IPS-15b (cell line): ENCODE results near the gene YWHAG.
"Not testable (repeated sequence)": the region's sequence is repeated elsewhere in the genome, so short reads cannot be mapped to it uniquely, and the experiment has no call there.

Source experiments
- H3K27me3 ChIP-seq: one replicate; pipeline ENCODE4 v1.6.1; 2013; ENCODE audit warnings: low read length; ENCODE audit not compliant: control insufficient read depth, insufficient read depth
- H3K36me3 ChIP-seq: one replicate; pipeline ENCODE4 v1.6.1; 2013; ENCODE audit warnings: low read length; ENCODE audit not compliant: control insufficient read depth, insufficient read depth
- H3K4me1 ChIP-seq: one replicate; pipeline ENCODE4 v1.6.1; 2013; ENCODE audit warnings: mild to moderate bottlenecking, low read length; ENCODE audit not compliant: control insufficient read depth, insufficient read depth
- H3K4me3 ChIP-seq: one replicate; pipeline ENCODE4 v1.5.1; 2013; ENCODE audit warnings: low read depth, low read length
- H3K9ac ChIP-seq: one replicate; pipeline ENCODE4 v1.6.1; 2013; ENCODE audit warnings: low read depth, mild to moderate bottlenecking, low read length
- H3K9me3 ChIP-seq: one replicate; pipeline ENCODE4 v1.6.1; 2013; ENCODE audit warnings: mild to moderate bottlenecking, low read length; ENCODE audit not compliant: control insufficient read depth, insufficient read depth

The YWHAG gene

GRCh38 chr7:76328389-76328788, 30.4 kb downstream of the YWHAG start:
- H3K9me3 ChIP-seq = no peaks in the 10 kb centered on the region
- H3K27me3 ChIP-seq = no peaks in the 10 kb centered on the region
- H3K9ac ChIP-seq = no peak overlapping the region
- H3K4me1 ChIP-seq = peaks cover 2% of the 10 kb centered on the region
- peaks cover 27% of the 10 kb centered on the region for H3K36me3 ChIP-seq
- H3K4me3 ChIP-seq = no peak overlapping the region

- Histone ChIP-seq H3K9ac (no peak overlapping the region), H3K36me3 (peaks cover 27% of the 10 kb centered on the region), H3K4me3 (no peak overlapping the region), H3K9me3 (no peaks in the 10 kb centered on the region), H3K27me3 (no peaks in the 10 kb centered on the region), H3K4me1 (peaks cover 2% of the 10 kb centered on the region)
Observed at GRCh38 chr7:76327610-76328009, 31.2 kb downstream of the YWHAG start.

GRCh38 chr7:76326646-76327233, 32.1 kb downstream of the YWHAG start:
- H3K36me3 ChIP-seq = peaks cover 27% of the 10 kb centered on the region
- no peak overlapping the region for H3K4me3 ChIP-seq
- H3K27me3 ChIP-seq = no peaks in the 10 kb centered on the region
- H3K9ac ChIP-seq = no peak overlapping the region
- no peaks in the 10 kb centered on the region for H3K9me3 ChIP-seq
- peaks cover 2% of the 10 kb centered on the region for H3K4me1 ChIP-seq

- H3K27me3 ChIP-seq = no peaks in the 10 kb centered on the region
- H3K4me1 ChIP-seq = peaks cover 2% of the 10 kb centered on the region
- H3K4me3 ChIP-seq = no peak overlapping the region
- no peak overlapping the region for H3K9ac ChIP-seq
- H3K36me3 ChIP-seq = peaks cover 27% of the 10 kb centered on the region
- H3K9me3 ChIP-seq = no peaks in the 10 kb centered on the region
Observed at GRCh38 chr7:76325811-76326210, 33.0 kb downstream of the YWHAG start.

GRCh38 chr7:76325092-76325491, 33.7 kb downstream of the YWHAG start:
- Histone ChIP-seq H3K4me3 (no peak overlapping the region), H3K9ac (no peak overlapping the region), H3K36me3 (peaks cover 24% of the 10 kb centered on the region), H3K27me3 (no peaks in the 10 kb centered on the region), H3K4me1 (peaks cover 2% of the 10 kb centered on the region), H3K9me3 (no peaks in the 10 kb centered on the region)

GRCh38 chr7:76318488-76319353, 40.1 kb downstream of the YWHAG start:
- Histone ChIP-seq H3K36me3 (no peaks in the 10 kb centered on the region), H3K4me1 (peaks cover 10% of the 10 kb centered on the region), H3K9ac (peak overlapping the region; percentile 87), H3K4me3 (peak overlapping the region; percentile 77), H3K9me3 (no peaks in the 10 kb centered on the region), H3K27me3 (no peaks in the 10 kb centered on the region)

- Histone ChIP-seq H3K9me3 (no peaks in the 10 kb centered on the region), H3K4me3 (peak overlapping the region; percentile 77), H3K36me3 (no peaks in the 10 kb centered on the region), H3K9ac (peak overlapping the region; percentile 87), H3K27me3 (no peaks in the 10 kb centered on the region), H3K4me1 (peaks cover 11% of the 10 kb centered on the region)
Observed at GRCh38 chr7:76317782-76318487, 40.9 kb downstream of the YWHAG start.

- no peaks in the 10 kb centered on the region for H3K27me3 ChIP-seq
- H3K4me1 ChIP-seq = peaks cover 11% of the 10 kb centered on the region
- peak overlapping the region; percentile 70 for H3K9ac ChIP-seq
- H3K9me3 ChIP-seq = no peaks in the 10 kb centered on the region
- peak overlapping the region; percentile 46 for H3K4me3 ChIP-seq
- no peaks in the 10 kb centered on the region for H3K36me3 ChIP-seq
Observed at GRCh38 chr7:76316984-76317781, 41.6 kb downstream of the YWHAG start.

GRCh38 chr7:76315364-76315763, 43.4 kb downstream of the YWHAG start:
- Histone ChIP-seq H3K4me3 (no peak overlapping the region), H3K9ac (no peak overlapping the region), H3K36me3 (no peaks in the 10 kb centered on the region), H3K9me3 (no peaks in the 10 kb centered on the region), H3K4me1 (peaks cover 11% of the 10 kb centered on the region), H3K27me3 (no peaks in the 10 kb centered on the region)

GRCh38 chr7:76314740-76315139, 44.1 kb downstream of the YWHAG start:
- H3K36me3 ChIP-seq, H3K4me3 ChIP-seq, H3K27me3 ChIP-seq, H3K9me3 ChIP-seq, H3K9ac ChIP-seq: not testable (repeated sequence)
- peaks cover 11% of the 10 kb centered on the region for H3K4me1 ChIP-seq

- Histone ChIP-seq H3K4me3 (peak overlapping the region; percentile 19), H3K9ac (peak overlapping the region; percentile 54), H3K27me3 (no peaks in the 10 kb centered on the region), H3K4me1 (peaks cover 11% of the 10 kb centered on the region), H3K9me3 (no peaks in the 10 kb centered on the region), H3K36me3 (no peaks in the 10 kb centered on the region)
Observed at GRCh38 chr7:76314042-76314721, 44.6 kb downstream of the YWHAG start.
